Stimulated activated CD8-positive, alpha-beta memory T cell treated with anti-CD3 and anti-CD28 coated beads, Interleukin-7, amount 100 ng/mL, for 4 hours (primary cell): Measurements from ENCODE around the gene IL1A.
A peak's percentile ranks its signal among the peaks of the same experiment; 100 is the strongest.

Source experiments
- DNase-seq, 2 donors: peaks; one replicate each; pipeline ENCODE4 v3.0.0-alpha.2; 2020; ENCODE audit warnings: low read depth in 2 of 2

The IL1A gene

GRCh38 chr2:112726487-112727190 lies 57.7 kb downstream of the IL1A start:
- DNase-seq: peak; percentile 70 to 75

DNA sequence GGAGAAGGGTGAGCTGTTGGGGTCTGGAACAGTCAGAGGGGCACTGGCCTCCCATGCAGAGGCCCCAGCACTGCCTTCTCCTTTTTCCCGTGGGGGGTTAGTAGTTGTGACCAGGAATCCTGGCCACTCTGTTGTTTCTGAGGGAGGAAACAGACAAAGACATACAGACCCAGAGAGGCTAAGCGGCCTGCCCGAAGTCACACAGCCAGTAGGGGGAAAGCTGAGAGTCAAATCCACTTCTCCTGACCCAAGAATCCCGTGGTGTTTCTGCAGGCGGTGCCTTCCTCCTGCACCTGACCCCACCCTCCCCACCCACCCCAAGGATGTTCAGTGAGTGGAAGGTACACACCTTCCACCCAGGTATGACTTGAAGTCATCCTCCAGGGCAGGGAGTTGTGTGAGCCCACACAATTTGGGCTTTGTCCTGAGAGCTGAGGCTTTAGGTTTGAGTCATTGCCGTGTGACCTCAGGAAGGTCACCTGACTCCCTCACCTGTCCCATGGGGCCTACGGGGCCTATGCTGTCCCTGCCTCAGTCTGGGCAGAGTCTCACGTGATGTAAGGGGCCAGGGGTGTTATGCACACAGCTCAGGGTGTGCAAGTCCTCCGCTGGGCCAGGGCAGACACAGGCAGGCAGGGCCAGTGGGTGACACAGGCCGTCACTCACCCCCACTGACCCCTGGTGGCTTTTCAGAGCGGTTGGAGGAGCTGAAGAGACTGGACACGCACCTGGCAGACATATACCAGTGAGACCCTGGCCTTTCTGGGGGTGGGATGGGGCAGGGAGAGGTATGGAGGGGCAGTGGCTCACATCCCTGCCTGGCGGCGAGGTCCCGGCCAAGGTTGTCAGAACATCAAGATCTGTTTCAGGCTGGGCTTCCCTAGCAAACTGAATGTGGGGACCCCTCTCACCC lies 58.5 kb downstream of the IL1A start:
- no peak for DNase-seq

DNA sequence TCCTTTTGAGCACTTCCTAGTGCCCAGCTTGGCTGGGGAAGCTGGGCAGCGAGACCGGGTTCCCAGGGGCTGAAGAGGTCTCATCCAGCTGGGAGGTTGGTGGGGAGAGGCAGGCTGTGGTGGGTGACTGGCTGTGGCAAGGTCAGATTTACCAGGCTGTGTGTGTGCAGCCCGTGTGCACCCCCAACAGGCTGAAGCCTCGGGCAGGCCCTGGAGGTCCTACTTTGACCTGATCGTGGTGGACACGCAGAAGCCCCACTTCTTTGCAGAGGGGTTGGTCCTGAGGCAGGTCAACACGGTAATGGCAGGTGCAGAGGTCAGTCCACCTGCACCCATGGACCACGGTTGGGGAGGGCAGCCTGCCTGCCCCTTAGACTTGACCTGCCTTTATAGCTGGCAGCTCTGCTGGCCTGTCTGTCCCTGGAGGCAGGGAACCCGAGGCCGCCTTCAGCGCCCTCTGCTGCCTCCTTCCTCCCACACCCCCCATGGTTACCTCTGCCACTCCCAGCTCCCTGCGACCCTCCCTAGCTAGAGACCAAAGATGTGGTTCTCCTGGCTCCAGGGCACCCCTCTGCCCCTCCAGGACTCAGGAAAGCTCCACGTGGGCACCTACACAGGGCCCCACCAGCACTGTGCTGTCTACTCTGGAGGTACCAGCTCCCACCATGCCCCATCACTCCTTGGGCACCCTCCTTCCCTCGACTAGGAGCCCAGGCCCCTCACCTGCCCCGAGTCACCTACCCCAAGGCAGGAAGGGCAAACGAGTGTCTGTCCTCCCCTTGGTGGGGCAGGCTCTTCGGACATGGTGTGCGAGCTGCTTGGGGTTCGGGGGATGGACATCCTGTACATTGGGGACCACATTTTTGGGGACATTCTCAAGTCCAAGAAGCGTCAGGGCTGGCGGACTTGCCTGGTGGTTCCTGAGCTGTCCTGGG lies 59.4 kb downstream of the IL1A start:
- no peak for DNase-seq

DNA sequence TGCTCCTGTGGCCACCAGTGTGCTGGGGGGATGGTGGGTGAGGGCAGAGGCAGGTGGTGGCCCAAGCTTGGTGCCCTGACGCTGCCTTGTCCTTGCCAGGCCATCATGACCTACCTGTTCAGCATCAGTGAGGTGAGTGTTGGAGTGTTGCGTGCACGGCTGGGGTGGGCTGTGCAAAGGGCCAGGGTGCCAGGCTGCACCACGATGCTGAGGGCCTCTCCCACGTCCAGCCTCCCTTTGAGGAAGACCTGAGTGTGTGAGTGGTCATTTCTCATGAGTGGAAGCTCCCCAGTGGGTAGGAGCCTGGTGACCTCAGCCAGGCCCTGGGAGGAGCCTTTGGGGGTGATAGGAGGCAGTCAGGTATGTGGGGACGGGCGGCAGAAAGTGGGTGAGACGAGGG lies 60.3 kb downstream of the IL1A start:
- no peak for DNase-seq
